OCI-LY7 (cell line): Measurements from ENCODE around the gene EEF1AKMT3. TPM values are rescaled to one million over a fixed set of nuclear protein-coding genes. Genes with fewer than 3 reads are reported as not detected.

ENCODE experiments used
- BruUV-seq: library from RNA; stranded (reverse); fragments of 400-500 nt; replicated peaks from 2 replicates; lab custom pipeline; 2021; lab: Mats Ljungman, UMichigan
- CTCF ChIA-PET: fragments of 300-600 bp; sonication (Branson Sonifier 250); formaldehyde crosslinking; loops from one replicate; lab custom pipeline; 2022; ENCODE audit warnings: antibody characterized with exemption; ENCODE audit not compliant: unreplicated experiment; lab: Charles Lee
- POLR2A ChIA-PET: fragments of 300-600 bp; sonication (Branson Sonifier 250); formaldehyde crosslinking; loops from one replicate; lab custom pipeline; 2022; ENCODE audit warnings: antibody characterized with exemption; lab: Charles Lee
- DNase-seq: peaks from one replicate; pipeline ENCODE4 v3.0.0-alpha.2; 2015; ENCODE audit warnings: low spot score
- H2AFZ ChIP-seq: fragments of 200-600 bp; sonication (generic), shearing (Covaris generic); 2 replicates; pipeline ENCODE4 v1.6.1; 2014; ENCODE audit warnings: mild to moderate bottlenecking, antibody characterized with exemption, low read length, moderate library complexity
- H3K27ac ChIP-seq: fragments of 200-600 bp; sonication (generic); 2 replicates; pipeline ENCODE4 v1.5.1; 2014; ENCODE audit warnings: mixed run types, low read depth, mild to moderate bottlenecking, moderate library complexity, low read length, inconsistent platforms; ENCODE audit not compliant: poor library complexity, severe bottlenecking
- H3K36me3 ChIP-seq: fragments of 200-600 bp; sonication (generic); 2 replicates; pipeline ENCODE4 v1.6.1; 2014; ENCODE audit warnings: mild to moderate bottlenecking, antibody characterized with exemption, low read length, moderate library complexity, mixed read lengths; ENCODE audit not compliant: insufficient read depth
- H3K4me1 ChIP-seq: fragments of 200-600 bp; sonication (generic); 2 replicates; pipeline ENCODE4 v1.5.1; 2014; ENCODE audit warnings: mild to moderate bottlenecking, low read length; ENCODE audit not compliant: insufficient read depth, poor library complexity, severe bottlenecking
- H3K4me2 ChIP-seq: fragments of 200-600 bp; sonication (generic); 2 replicates; pipeline ENCODE4 v1.6.1; 2014; ENCODE audit warnings: mild to moderate bottlenecking, low read length
- H3K4me3 ChIP-seq: fragments of 200-600 bp; sonication (generic); 2 replicates; pipeline ENCODE4 v1.5.1; 2014; ENCODE audit warnings: mild to moderate bottlenecking, low read depth, low read length; ENCODE audit not compliant: poor library complexity, severe bottlenecking
- H3K79me2 ChIP-seq: fragments of 200-600 bp; sonication (generic); 2 replicates; pipeline ENCODE4 v1.6.1; 2016; ENCODE audit warnings: low read depth, mild to moderate bottlenecking, low read length, moderate library complexity, mixed read lengths; ENCODE audit not compliant: insufficient read depth
- H3K9me2 ChIP-seq: fragments of 200-600 bp; sonication (generic); 2 replicates; pipeline ENCODE4 v1.6.1; 2016; ENCODE audit warnings: mild to moderate bottlenecking, low read length, mixed read lengths; ENCODE audit not compliant: insufficient read depth
- H3K9me3 ChIP-seq: fragments of 200-600 bp; sonication (generic); 2 replicates; pipeline ENCODE4 v1.6.1; 2014; ENCODE audit warnings: mild to moderate bottlenecking, mixed run types, low read length, mixed read lengths
- H4K20me1 ChIP-seq: fragments of 200-600 bp; sonication (generic); 2 replicates; pipeline ENCODE4 v1.6.1; 2014; ENCODE audit warnings: mild to moderate bottlenecking, antibody characterized with exemption, low read length, moderate library complexity, mixed read lengths; ENCODE audit not compliant: insufficient read depth
- CTCF ChIP-seq: fragments of 200-600 bp; sonication (generic); conservative IDR thresholded peaks from 2 replicates; pipeline ENCODE4 v1.5.1; 2014; ENCODE audit warnings: mild to moderate bottlenecking, antibody characterized with exemption, low read length, moderate library complexity, mixed read lengths
- EZH2phosphoT487 ChIP-seq: fragments of 200-600 bp; sonication (generic); IDR thresholded peaks from 2 replicates; pipeline ENCODE4 v1.6.1; 2018; ENCODE audit warnings: low read depth, borderline replicate concordance, mild to moderate bottlenecking, mixed run types, antibody characterized with exemption, low read length, moderate library complexity, mixed read lengths
- intact Hi-C: fragments of 100-400 bp; cut with micrococcal nuclease; formaldehyde crosslinking; loops from one replicate; pipeline ENCODE4 v1.10.0; 2022; ENCODE audit not compliant: unreplicated experiment
- total RNA-seq, 2 experiments: library from RNA; depleted of rRNA in 1 of 2; stranded (reverse); fragments of >200 nt in 1 of 2; shearing (Covaris generic) in 1 of 2; gene quantifications; 2 replicates each; pipeline ENCODE4 v1.2.3, GENCODE V29; 2014 to 2022

The EEF1AKMT3 gene
- total RNA-seq, 2 experiments from 2014 or later: 3.4 to 6.3 TPM

- ChIA-PET CTCF (no interaction called here), POLR2A (interaction anchor here (1.3 kb wide), 1 partner anchor 53 kb away, joined by 3 read pairs; no protein-coding TSS in a partner anchor)
- no peaks in the 10 kb centered on the region for H3K79me2 ChIP-seq
- no peak overlapping the region for H3K4me2 ChIP-seq
- DNase-seq: no peak
- H3K9me3 ChIP-seq: no peaks in the 10 kb centered on the region
- intact Hi-C loops: no loop called here
- H3K4me3 ChIP-seq: no peak overlapping the region
- no peak overlapping the region for H3K27ac ChIP-seq
- H3K9me2 ChIP-seq: no peaks in the 10 kb centered on the region
- H4K20me1 ChIP-seq: no peaks in the 10 kb centered on the region
- BruUV-seq: no TSS peak
- H2AFZ ChIP-seq: no peak overlapping the region
- peaks cover 45% of the 10 kb centered on the region for H3K36me3 ChIP-seq
- TF ChIP-seq EZH2phosphoT487: no peak
- TF ChIP-seq CTCF: peak; percentile 57
- H3K4me1 ChIP-seq: peaks cover 8% of the 10 kb centered on the region
Observed at GRCh38 chr12:57726151-57726883, 46.1 kb upstream of the EEF1AKMT3 start.

- no peaks in the 10 kb centered on the region for H3K9me3 ChIP-seq
- no peaks in the 10 kb centered on the region for H3K9me2 ChIP-seq
- H2AFZ ChIP-seq: no peak overlapping the region
- peaks cover 8% of the 10 kb centered on the region for H3K4me1 ChIP-seq
- no peak overlapping the region for H3K4me3 ChIP-seq
- H4K20me1 ChIP-seq: no peaks in the 10 kb centered on the region
- BruUV-seq: no TSS peak
- intact Hi-C loops: no loop called here
- peaks cover 51% of the 10 kb centered on the region for H3K36me3 ChIP-seq
- no peaks in the 10 kb centered on the region for H3K79me2 ChIP-seq
- no peak overlapping the region for H3K4me2 ChIP-seq
- TF ChIP-seq EZH2phosphoT487: no peak
- TF ChIP-seq CTCF: no peak
- ChIA-PET CTCF (no interaction called here), POLR2A (interaction anchor here (1.3 kb wide), 1 partner anchor 52 kb away, joined by 3 read pairs; no protein-coding TSS in a partner anchor)
- H3K27ac ChIP-seq: no peak overlapping the region
- DNase-seq: no peak
Observed at GRCh38 chr12:57726884-57727757, 45.3 kb upstream of the EEF1AKMT3 start.
